IPS-18a (cell line): Measurements from ENCODE around the gene ETV3.

Experiments
- H3K27ac ChIP-seq: one replicate; pipeline ENCODE4 v1.5.1; 2013; ENCODE audit warnings: low read length
- H3K27me3 ChIP-seq: one replicate; pipeline ENCODE4 v1.6.1; 2013; ENCODE audit warnings: mild to moderate bottlenecking, low read length; ENCODE audit not compliant: control insufficient read depth, insufficient read depth
- H3K36me3 ChIP-seq: one replicate; pipeline ENCODE4 v1.6.1; 2013; ENCODE audit warnings: low read depth, low read length; ENCODE audit not compliant: control insufficient read depth
- H3K4me1 ChIP-seq: one replicate; pipeline ENCODE4 v1.6.1; 2013; ENCODE audit warnings: low read depth, low read length; ENCODE audit not compliant: control insufficient read depth
- H3K4me3 ChIP-seq: one replicate; pipeline ENCODE4 v1.5.1; 2013; ENCODE audit warnings: low read length
- H3K9ac ChIP-seq: one replicate; pipeline ENCODE4 v1.6.1; 2013; ENCODE audit warnings: mild to moderate bottlenecking, low read length, moderate library complexity
- H3K9me3 ChIP-seq: one replicate; pipeline ENCODE4 v1.6.1; 2013; ENCODE audit warnings: low read depth, low read length; ENCODE audit not compliant: control insufficient read depth

Gene ETV3

DNA sequence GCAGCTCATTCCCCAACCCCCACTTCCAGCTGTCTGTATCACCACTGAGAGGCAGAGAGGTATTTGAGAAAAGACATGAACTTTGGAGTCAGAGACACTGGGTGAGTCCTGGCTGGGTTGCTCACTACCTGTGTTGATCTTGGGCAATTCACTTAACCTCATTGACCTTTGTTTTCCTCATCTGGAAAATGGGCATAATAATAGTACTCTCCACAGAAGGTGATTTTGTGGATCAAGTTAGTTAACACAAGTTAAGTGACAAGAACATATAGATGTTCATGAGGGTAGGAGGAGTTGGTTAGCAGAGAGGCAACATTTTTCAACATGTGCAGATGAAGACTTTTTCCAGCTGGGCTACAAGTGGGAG, 21.5 kb downstream of the ETV3 start:
- Histone ChIP-seq H3K4me3 (no peak overlapping the region), H3K36me3 (no peaks in the 10 kb centered on the region), H3K27me3 (peaks cover 11% of the 10 kb centered on the region), H3K9me3 (no peaks in the 10 kb centered on the region), H3K27ac (no peak overlapping the region), H3K4me1 (peaks cover 38% of the 10 kb centered on the region), H3K9ac (no peak overlapping the region)

DNA sequence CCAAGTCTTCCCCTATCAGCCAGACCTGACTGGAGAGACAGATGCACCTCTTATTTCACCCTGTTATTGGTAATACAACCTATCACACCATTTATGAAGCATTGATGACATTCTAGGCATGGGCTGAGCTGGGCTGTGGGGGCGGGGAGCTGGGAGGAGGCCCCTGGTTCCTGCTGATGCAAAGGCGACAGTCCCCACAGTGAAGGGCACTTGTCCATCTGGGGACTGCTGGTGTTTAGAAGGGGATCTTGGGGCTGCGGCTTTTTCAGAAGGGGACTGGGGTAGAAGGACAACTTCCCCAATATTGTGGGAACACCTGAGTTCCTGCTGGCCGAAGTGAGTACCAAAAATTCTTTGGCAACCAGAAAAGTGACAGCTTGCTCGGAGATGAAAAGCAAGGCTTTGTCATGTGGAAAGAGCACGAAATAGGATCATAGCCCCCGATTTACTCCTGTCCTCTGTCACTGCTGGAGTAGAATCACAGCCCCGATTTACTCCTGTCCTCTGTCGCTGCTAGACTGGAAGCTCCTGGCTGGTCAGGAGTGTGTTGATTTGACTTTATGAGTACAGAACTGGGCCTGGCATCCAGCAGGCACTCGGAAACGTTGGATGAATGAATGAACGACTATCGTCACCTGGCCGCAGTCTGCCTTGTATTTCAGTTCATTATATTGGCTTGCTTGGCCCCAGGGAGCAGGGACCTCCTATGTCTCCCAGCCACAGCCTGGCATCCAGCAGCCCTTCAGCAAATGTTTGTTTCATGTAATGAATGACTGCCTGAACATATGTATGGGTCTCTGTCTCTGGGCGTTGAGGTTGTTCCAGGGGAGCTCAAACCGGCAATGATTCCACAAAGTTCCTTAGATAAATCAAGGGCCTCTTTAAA, 22.1 kb downstream of the ETV3 start:
- Histone ChIP-seq H3K9ac (no peak overlapping the region), H3K4me3 (peak overlapping the region; percentile 13), H3K4me1 (peaks cover 44% of the 10 kb centered on the region), H3K27ac (no peak overlapping the region), H3K36me3 (no peaks in the 10 kb centered on the region), H3K27me3 (peaks cover 16% of the 10 kb centered on the region), H3K9me3 (no peaks in the 10 kb centered on the region)

DNA sequence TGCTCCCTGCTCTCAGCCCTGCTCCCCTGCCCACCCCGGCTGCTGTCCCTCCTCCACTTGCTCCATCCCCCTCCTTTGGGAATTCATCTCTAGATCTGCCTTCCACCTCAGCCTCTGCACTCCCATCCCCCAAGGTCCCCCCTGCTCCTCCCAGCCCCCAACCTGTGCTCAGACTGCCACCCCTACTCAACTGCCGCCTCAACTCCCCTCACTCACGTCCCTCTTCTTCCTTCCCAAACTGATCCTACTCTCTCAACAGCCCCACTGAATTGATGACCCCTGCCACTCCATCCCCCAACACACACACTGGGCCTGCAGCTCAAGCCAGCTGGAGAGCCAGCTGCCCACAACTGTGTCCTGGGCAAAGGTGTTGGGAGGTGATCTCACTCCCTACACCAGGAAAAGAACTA, 22.8 kb downstream of the ETV3 start:
- Histone ChIP-seq H3K27ac (no peak overlapping the region), H3K9me3 (no peaks in the 10 kb centered on the region), H3K36me3 (no peaks in the 10 kb centered on the region), H3K27me3 (peaks cover 16% of the 10 kb centered on the region), H3K4me1 (peaks cover 47% of the 10 kb centered on the region), H3K9ac (no peak overlapping the region), H3K4me3 (peak overlapping the region; percentile 13)

DNA sequence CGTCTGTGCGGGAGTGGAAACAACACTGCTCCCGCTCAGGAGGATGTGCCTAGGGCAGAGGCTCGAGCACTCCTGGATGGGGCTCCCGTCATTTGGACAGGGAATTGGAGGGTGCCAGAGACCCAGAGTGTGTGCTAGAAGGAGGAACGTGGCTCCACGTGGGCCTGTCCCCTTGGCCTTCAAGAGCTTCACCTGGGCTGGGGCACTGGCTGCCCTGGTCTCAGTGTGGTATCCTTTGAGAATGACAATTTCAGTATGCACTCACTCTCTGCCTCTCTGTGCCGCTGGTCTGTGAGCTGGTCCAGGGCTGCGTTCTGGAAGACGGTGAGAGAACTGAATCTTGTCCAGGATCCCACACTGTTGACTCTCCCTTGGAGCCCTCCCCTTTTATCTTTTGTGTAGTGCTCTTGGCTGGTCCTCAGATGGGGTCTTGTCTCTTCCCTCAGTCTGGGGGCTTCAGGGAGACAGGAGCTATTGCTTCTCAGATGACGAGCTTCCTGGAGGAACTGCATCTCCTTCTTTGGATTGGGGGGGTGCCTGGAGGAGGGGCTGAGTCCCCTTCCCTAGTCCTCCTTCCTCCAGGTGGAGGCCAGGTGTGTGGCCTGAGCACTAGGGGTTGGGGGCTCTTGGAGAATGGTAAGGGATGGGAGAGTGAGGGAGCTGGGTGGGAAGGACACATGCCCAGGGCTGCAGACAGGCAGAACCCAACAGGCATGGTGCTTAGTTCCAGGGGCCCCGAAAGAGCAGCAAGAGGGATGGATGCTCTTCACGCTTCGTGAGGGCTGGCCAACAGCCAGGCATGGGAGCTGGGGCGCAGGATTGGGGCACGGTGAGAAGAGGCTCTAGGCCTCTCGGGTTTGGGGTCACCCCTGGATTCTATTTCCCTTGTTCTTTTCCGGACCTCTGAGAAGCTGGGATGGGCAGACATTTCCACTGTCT, 23.7 kb downstream of the ETV3 start:
- peaks cover 47% of the 10 kb centered on the region for H3K4me1 ChIP-seq
- H3K4me3 ChIP-seq = no peak overlapping the region
- H3K9ac ChIP-seq = no peak overlapping the region
- H3K27me3 ChIP-seq = peaks cover 16% of the 10 kb centered on the region
- no peaks in the 10 kb centered on the region for H3K9me3 ChIP-seq
- no peak overlapping the region for H3K27ac ChIP-seq
- no peaks in the 10 kb centered on the region for H3K36me3 ChIP-seq

DNA sequence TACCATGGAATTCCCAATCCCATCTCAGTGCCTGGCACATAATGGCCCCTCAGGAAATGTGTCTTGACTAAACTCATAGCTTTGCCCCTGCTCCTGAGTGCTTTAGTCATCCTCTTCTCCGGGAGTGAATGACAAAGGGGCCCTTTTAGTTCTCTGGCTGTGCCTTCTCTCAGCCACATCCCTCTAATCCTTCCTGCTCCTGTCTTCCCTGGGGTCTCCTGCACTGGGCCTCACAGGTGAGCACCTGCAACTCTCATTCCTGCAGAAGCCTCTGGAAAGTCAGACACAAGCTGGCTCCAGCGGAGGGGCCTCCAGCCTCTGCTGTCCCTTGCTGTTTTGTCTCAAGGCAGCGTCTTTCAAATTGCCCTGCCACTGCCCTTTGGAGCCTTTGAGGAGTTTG, 24.6 kb downstream of the ETV3 start:
- H3K4me1 ChIP-seq = peaks cover 47% of the 10 kb centered on the region
- no peak overlapping the region for H3K9ac ChIP-seq
- no peak overlapping the region for H3K4me3 ChIP-seq
- no peaks in the 10 kb centered on the region for H3K36me3 ChIP-seq
- no peak overlapping the region for H3K27ac ChIP-seq
- H3K27me3 ChIP-seq = peaks cover 16% of the 10 kb centered on the region
- no peaks in the 10 kb centered on the region for H3K9me3 ChIP-seq

DNA sequence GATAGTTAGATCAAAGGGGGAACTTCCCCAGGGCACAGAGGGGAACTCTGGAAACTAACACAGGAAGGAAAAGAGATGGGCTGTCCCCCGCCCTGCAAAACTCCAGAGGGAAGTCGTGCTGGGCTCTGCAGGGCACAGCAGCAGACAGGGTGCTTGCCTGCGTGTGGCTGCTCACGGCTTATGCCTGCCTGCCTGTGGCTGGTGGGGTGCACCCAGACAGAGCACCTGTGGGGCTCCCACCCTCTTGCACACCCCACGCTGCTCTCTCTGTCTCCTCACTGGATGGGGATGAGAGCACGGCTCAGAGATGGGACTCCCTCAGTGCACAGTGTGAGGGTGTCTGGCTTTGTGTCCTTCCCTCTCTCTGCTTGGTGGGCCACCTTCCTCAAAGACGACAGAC, 25.1 kb downstream of the ETV3 start:
- Histone ChIP-seq H3K36me3 (no peaks in the 10 kb centered on the region), H3K9me3 (no peaks in the 10 kb centered on the region), H3K4me3 (no peak overlapping the region), H3K27me3 (peaks cover 17% of the 10 kb centered on the region), H3K4me1 (peaks cover 48% of the 10 kb centered on the region), H3K9ac (no peak overlapping the region), H3K27ac (no peak overlapping the region)

DNA sequence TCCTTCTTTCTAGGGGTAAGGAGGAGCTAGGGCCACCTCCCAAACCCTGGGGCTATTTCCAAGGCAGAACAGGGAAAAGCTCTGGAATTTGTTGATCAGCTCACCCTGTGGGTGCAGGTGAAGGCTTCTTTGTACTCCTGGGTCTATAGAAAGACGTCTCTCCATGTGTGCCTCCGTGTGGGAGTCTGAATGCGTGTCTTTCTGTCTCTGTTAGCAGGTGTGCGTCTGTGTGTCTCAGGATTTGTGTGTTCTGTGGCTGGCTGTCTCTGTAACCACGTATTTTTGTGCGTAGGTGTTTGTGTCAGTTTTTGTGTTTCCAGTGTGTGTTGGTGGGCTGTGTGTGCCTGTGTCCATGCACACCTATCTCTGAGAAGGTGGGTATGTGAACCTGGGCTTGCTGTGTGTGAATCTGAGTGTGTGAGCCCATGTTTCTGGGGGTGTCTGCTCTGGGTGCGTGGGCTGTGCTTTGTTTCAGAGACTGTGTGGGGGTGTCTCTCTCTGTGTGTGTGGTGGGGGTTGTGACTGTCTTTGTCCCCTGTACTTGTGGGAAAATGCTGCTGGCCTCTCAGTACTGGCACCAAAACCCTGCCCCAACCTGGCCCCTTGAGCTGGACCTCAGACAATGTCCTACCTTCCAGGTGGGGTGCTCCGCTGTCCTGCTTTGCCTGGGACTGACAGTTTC, 25.9 kb downstream of the ETV3 start:
- Histone ChIP-seq H3K36me3 (no peaks in the 10 kb centered on the region), H3K9ac (no peak overlapping the region), H3K4me1 (peaks cover 51% of the 10 kb centered on the region), H3K9me3 (no peaks in the 10 kb centered on the region), H3K27me3 (peaks cover 20% of the 10 kb centered on the region), H3K27ac (no peak overlapping the region), H3K4me3 (peak overlapping the region; percentile 13)

DNA sequence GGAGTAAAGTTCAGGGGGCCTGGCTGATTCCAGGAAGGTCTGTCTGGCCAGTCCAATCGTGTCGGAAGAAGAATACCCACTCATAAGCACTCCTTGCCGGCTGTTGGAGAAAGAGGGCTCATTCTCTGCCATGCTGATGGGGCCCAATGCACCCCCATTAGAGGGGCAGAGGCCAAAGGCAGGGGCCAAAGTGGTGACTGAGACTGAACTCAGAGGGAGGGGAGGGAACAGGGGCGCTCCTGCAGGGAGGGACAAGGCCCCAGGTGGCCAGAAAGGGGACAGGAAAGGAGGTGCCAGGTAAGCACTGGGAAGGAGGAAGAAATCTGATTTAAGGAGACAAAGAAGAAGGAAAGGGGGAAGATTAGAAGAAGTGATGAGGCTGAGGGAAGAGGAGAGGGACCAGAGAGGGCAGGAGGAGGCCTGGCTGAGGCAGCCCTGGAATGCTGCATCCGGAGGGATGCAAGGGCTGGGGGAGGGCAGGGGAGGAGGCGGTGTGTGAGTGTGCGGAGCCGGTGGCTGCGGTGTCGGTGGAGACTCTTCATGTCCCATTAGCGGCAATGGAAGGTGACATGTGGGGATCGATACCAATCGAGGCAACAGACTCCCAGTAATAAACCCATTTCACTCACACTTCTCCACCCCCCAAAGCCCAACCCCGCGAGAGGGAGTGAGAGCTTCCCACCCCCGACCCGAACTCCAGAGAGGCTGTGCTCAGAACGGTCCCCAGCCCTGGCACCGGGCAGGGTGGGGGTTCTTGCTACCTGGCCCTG, 26.6 kb downstream of the ETV3 start:
- Histone ChIP-seq H3K4me3 (peak overlapping the region; percentile 13), H3K27me3 (peaks cover 20% of the 10 kb centered on the region), H3K27ac (no peak overlapping the region), H3K9me3 (no peaks in the 10 kb centered on the region), H3K4me1 (peaks cover 51% of the 10 kb centered on the region), H3K36me3 (no peaks in the 10 kb centered on the region), H3K9ac (no peak overlapping the region)

DNA sequence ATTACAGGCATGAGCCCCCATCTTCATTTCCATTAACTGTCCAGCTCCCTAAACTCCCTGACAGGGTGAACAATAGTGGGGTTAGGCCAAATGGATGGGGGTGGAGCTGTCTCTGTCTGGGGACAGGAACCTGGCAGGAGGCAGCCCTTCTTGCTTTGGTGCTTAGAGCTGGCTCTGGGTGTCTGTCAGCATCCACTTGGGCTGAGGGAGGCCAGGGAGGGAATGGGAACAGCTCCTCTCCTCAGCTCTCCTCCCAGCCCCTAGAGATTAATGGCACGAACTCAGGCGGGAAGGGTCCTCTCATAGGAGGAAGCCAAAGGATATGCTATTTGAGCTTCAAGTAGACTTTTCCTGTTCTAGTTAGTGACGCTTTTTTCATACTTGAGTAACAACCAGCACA, 27.5 kb downstream of the ETV3 start:
- Histone ChIP-seq H3K36me3 (no peaks in the 10 kb centered on the region), H3K4me1 (peaks cover 44% of the 10 kb centered on the region), H3K27me3 (peaks cover 20% of the 10 kb centered on the region), H3K4me3 (no peak overlapping the region), H3K27ac (no peak overlapping the region), H3K9ac (no peak overlapping the region), H3K9me3 (no peaks in the 10 kb centered on the region)

DNA sequence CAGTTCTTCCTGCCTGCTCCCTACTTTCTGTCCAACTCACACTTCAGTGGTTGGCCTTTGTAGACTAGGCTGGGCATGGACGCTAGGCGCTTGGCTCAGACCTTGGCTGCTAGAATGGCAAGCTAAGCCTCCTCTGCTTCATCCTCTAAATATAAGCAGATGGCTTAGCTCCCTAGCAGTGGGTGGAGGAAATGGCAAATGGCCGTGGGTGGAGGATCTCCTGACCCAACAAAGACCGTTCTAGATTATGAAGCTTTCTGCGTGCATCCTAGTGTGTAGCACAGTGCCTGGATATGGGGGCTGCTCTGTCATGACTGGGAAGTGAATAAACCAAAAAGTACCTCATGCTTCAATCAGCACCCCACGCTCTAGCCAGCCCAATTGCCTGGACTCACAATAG, 28.2 kb downstream of the ETV3 start:
- H3K9ac ChIP-seq = no peak overlapping the region
- H3K4me1 ChIP-seq = peaks cover 39% of the 10 kb centered on the region
- H3K36me3 ChIP-seq = no peaks in the 10 kb centered on the region
- no peak overlapping the region for H3K27ac ChIP-seq
- no peak overlapping the region for H3K4me3 ChIP-seq
- H3K9me3 ChIP-seq = no peaks in the 10 kb centered on the region
- H3K27me3 ChIP-seq = peaks cover 20% of the 10 kb centered on the region

DNA sequence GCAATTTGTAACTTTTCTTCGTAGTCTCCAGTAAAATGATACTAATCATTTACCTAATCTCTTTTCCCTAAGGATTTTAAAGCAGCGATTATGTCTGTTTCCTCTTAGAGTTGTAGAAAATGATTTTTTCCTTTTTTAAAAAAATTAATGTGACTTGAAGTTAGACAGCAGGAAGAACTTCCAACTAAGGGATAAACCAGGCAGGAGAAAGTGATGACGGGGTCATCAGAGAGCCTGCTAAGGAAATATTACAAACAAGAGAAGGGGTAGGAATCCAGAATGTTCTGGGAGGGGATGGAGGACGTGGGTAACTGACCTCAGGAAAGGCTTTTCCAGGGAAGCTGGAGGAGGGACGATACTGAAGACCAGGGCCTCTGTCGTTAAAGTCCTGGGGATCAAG, 29.7 kb downstream of the ETV3 start:
- Histone ChIP-seq H3K9ac (no peak overlapping the region), H3K27ac (no peak overlapping the region), H3K4me3 (no peak overlapping the region), H3K9me3 (no peaks in the 10 kb centered on the region), H3K4me1 (peaks cover 33% of the 10 kb centered on the region), H3K36me3 (no peaks in the 10 kb centered on the region), H3K27me3 (peaks cover 20% of the 10 kb centered on the region)
